Measurements from ENCODE around the gene LETM1. TPM values are rescaled to one million over a fixed set of nuclear protein-coding genes. Genes with fewer than 3 reads are reported as not detected.
A peak's percentile ranks its signal among the peaks of the same experiment; 100 is the strongest.

The LETM1 gene
- polyA plus RNA-seq (2013, experiment 1 of 2), result 19.3 TPM
- polyA plus RNA-seq (2013, experiment 2 of 2), result 18.9 TPM

DNA sequence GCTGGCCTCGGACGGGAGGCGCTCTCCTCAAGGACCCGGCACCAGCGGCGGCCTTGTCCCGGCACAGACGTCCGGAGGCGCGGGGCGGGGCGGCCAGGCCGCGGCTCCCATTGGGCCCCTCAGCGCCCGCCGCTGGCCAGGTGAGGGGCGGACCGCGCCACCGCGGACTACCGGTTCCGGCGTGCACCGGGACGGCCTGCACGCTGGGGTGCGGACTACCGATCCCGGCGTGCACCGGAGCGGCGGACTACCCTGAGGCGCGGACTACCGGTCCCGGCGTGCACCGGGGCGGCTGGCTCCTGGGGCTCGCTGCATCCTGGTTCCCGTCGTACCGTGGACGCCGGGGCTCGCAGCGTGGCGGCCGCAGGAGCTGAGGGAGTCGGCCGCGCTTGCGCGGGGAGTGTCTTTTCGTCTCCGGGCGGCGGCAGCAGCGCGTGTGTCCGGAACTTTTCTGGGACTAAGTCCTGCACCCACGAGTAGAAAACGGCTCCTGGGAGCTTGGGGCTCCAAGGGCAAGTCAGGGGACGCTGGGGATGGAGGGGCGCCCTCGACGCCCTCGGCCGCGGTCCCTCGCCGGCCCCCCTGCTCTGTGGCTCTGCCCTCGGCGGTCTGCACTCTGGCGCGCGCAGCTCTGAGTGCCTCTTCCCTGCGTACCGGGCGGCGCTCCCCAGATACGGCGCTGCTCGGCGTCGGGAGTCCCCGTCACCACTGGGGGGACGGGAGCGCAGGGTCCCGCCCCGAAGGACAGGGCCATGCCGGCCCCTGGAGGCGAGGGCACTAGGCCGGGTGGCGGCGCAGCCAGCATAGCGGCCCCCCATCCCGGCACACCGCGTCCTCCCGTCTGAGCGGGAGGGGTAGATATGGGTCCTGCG lies at the start of gene LETM1:
Gene LETM1 (minus strand): TSS at position 86 of the 872 bp plus-strand sequence. CDS start 206 bp downstream, outside the sequence.
- peak within 1 kb of the TSS; percentile 49 for H3K27ac ChIP-seq (ENCODE audit: low read depth, low read length, severe bottlenecking)
- no peaks in the 10 kb centered on the region for H3K9me3 ChIP-seq (ENCODE audit: control insufficient read depth, low read length)
- 0% methylated on average over 79 to 92 of the region's 107 CpGs for WGBS, 2 experiments (ENCODE audit: insufficient coverage in 2 of 2)
- peak within 1 kb of the TSS; percentile 75 for H3K4me3 ChIP-seq (ENCODE audit: extremely low read depth, insufficient read depth, low read length, poor library complexity, severe bottlenecking)
- H3K4me1 ChIP-seq (ENCODE audit: control insufficient read depth, insufficient read depth, low read length, poor library complexity, severe bottlenecking), result no peaks in the 10 kb centered on the region
- H3K36me3 ChIP-seq (ENCODE audit: control insufficient read depth, insufficient read depth, low read length), result peaks cover 17% of the 10 kb centered on the region

DNA sequence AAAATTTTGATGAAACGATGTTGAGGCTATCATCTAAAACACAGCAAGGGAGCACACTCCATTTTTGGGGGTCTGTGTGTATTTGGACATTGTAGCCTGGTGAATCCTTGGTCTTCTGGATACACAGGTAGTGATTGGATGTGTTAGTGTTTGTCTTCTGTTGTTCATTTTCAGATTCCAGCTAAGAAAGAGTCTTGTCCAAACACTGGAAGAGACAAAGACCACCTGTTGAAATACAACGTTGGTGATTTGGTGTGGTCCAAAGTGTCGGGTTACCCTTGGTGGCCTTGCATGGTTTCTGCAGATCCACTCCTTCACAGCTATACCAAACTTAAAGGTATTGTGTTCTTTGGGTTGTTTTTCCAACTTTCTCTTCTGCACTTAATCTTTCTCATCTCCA lies 48.1 kb upstream of the LETM1 start:
- 88 to 100% methylated on average over 1 to 2 of the region's 3 CpGs for WGBS, 2 experiments (ENCODE audit: insufficient coverage in 2 of 2)
- no peaks in the 10 kb centered on the region for H3K9me3 ChIP-seq (ENCODE audit: control insufficient read depth, low read length)
- no peak overlapping the region for H3K4me3 ChIP-seq (ENCODE audit: extremely low read depth, insufficient read depth, low read length, poor library complexity, severe bottlenecking)
- H3K36me3 ChIP-seq (ENCODE audit: control insufficient read depth, insufficient read depth, low read length), result peaks cover 80% of the 10 kb centered on the region
- H3K27ac ChIP-seq (ENCODE audit: low read depth, low read length, severe bottlenecking), result no peak overlapping the region
- H3K4me1 ChIP-seq (ENCODE audit: control insufficient read depth, insufficient read depth, low read length, poor library complexity, severe bottlenecking), result no peaks in the 10 kb centered on the region

DNA sequence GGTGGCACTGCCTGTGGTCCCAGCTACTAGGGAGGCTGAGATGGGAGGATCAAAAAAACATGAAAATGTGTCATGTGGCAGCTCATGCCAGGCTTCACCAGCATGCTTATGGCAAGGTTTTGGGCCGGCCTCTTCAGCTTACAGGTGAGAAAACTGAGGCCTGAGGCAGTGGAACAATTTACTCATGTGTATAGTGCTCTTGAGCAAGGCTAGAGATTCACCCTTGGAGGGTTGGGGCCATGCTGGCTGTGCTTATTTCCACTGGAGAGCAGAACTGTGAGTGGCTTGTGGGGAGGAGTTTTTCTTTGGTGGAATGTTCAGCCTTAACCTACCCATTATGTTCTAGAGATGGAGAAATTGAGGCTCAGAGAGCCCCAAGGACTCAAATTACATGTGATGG lies 47.1 kb upstream of the LETM1 start:
- no peaks in the 10 kb centered on the region for H3K4me1 ChIP-seq (ENCODE audit: control insufficient read depth, insufficient read depth, low read length, poor library complexity, severe bottlenecking)
- peaks cover 72% of the 10 kb centered on the region for H3K36me3 ChIP-seq (ENCODE audit: control insufficient read depth, insufficient read depth, low read length)
- WGBS, 2 experiments (ENCODE audit: insufficient coverage in 2 of 2), result 100% methylated on average over 1 of the region's 1 CpG

DNA sequence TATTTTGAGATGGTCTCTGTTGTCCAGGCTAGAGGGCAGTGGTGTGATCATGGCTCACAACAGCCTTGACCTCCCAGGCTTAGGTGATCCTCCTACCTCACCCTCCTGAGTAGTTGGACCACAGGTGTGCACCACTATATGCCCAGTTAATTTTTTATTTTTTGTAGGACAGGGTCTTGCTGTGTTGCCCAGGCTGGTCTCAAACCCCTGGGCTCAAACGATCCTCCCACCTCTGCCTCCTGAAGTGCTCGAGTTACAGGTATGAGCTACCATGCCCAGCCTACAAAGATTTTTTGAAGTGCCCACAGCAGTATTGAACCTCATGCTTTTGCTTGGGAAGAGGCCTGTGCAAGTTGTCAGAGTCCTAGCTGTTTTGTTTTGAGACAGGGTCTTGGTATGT lies 46.3 kb upstream of the LETM1 start:
- Histone ChIP-seq H3K4me3 (ENCODE audit: extremely low read depth, insufficient read depth, low read length, poor library complexity, severe bottlenecking) (no peak overlapping the region), H3K9me3 (ENCODE audit: control insufficient read depth, low read length) (no peaks in the 10 kb centered on the region), H3K4me1 (ENCODE audit: control insufficient read depth, insufficient read depth, low read length, poor library complexity, severe bottlenecking) (no peaks in the 10 kb centered on the region), H3K36me3 (ENCODE audit: control insufficient read depth, insufficient read depth, low read length) (peaks cover 64% of the 10 kb centered on the region), H3K27ac (ENCODE audit: low read depth, low read length, severe bottlenecking) (no peak overlapping the region)
- 100% methylated on average over 1 to 2 of the region's 2 CpGs for WGBS, 2 experiments (ENCODE audit: insufficient coverage in 2 of 2)

More for the DNA sequence above, 47.1 kb upstream of the LETM1 start:
- Histone ChIP-seq H3K4me3 (ENCODE audit: extremely low read depth, insufficient read depth, low read length, poor library complexity, severe bottlenecking) (no peak overlapping the region), H3K27ac (ENCODE audit: low read depth, low read length, severe bottlenecking) (no peak overlapping the region), H3K9me3 (ENCODE audit: control insufficient read depth, low read length) (no peaks in the 10 kb centered on the region)

DNA sequence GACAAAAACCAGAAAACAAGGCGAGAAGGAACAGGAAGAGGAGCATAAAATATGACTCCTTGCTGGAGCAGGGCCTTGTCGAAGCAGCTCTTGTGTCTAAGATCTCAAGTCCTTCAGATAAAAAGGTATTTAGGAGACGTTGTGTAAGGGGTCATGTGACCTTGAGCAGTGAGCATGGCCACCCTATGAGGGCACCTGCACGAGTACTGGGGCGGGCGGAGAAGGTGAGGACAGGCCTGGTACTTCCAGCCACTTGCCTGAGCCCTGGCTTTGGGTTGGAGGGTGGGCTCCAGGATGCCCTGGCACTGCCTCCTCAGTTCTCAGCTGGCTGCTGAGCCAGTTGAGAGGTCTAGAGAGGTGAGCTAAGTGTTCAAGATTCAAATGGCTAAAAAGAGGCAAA lies 45.2 kb upstream of the LETM1 start:
- Histone ChIP-seq H3K4me1 (ENCODE audit: control insufficient read depth, insufficient read depth, low read length, poor library complexity, severe bottlenecking) (no peaks in the 10 kb centered on the region), H3K4me3 (ENCODE audit: extremely low read depth, insufficient read depth, low read length, poor library complexity, severe bottlenecking) (no peak overlapping the region), H3K9me3 (ENCODE audit: control insufficient read depth, low read length) (no peaks in the 10 kb centered on the region), H3K36me3 (ENCODE audit: control insufficient read depth, insufficient read depth, low read length) (peaks cover 57% of the 10 kb centered on the region), H3K27ac (ENCODE audit: low read depth, low read length, severe bottlenecking) (no peak overlapping the region)
- 87 to 97% methylated on average over 6 of the region's 6 CpGs for WGBS, 2 experiments (ENCODE audit: insufficient coverage in 2 of 2)

DNA sequence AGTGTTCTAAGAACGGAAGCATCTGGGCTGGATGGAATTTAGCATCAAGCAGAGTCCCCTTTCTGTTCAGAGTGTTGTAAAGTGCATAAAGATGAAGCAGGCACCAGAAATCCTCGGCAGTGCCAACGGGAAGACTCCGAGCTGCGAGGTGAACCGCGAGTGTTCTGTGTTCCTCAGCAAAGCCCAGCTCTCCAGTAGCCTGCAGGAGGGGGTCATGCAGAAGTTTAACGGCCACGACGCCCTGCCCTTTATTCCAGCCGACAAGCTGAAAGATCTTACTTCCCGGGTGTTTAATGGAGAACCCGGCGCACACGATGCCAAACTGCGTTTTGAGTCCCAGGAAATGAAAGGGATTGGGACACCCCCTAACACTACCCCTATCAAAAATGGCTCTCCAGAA lies 44.7 kb upstream of the LETM1 start:
- Histone ChIP-seq H3K4me1 (ENCODE audit: control insufficient read depth, insufficient read depth, low read length, poor library complexity, severe bottlenecking) (no peaks in the 10 kb centered on the region), H3K27ac (ENCODE audit: low read depth, low read length, severe bottlenecking) (no peak overlapping the region), H3K4me3 (ENCODE audit: extremely low read depth, insufficient read depth, low read length, poor library complexity, severe bottlenecking) (no peak overlapping the region), H3K9me3 (ENCODE audit: control insufficient read depth, low read length) (no peaks in the 10 kb centered on the region), H3K36me3 (ENCODE audit: control insufficient read depth, insufficient read depth, low read length) (peaks cover 60% of the 10 kb centered on the region)
- WGBS, 2 experiments (ENCODE audit: insufficient coverage in 2 of 2), result 95 to 98% methylated on average over 11 to 13 of the region's 16 CpGs

DNA sequence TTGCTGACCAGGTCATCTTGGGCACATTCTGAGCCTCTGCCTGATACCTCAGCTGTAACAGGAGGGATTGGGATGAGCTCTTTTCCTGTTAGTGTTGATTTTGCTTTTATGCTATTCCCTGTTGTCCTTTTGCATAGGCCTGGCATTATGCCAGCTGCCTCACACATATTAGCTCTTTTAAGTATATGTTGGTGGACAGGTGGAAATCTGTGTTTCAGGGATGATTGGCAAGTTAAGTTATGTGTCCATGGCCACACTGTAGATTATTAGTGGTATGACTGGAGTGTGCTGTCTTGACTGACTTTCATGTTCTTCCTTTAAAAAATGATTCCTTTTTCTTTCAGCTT lies 44.1 kb upstream of the LETM1 start:
- Histone ChIP-seq H3K4me3 (ENCODE audit: extremely low read depth, insufficient read depth, low read length, poor library complexity, severe bottlenecking) (no peak overlapping the region), H3K9me3 (ENCODE audit: control insufficient read depth, low read length) (no peaks in the 10 kb centered on the region), H3K27ac (ENCODE audit: low read depth, low read length, severe bottlenecking) (no peak overlapping the region), H3K4me1 (ENCODE audit: control insufficient read depth, insufficient read depth, low read length, poor library complexity, severe bottlenecking) (no peaks in the 10 kb centered on the region), H3K36me3 (ENCODE audit: control insufficient read depth, insufficient read depth, low read length) (peaks cover 58% of the 10 kb centered on the region)

DNA sequence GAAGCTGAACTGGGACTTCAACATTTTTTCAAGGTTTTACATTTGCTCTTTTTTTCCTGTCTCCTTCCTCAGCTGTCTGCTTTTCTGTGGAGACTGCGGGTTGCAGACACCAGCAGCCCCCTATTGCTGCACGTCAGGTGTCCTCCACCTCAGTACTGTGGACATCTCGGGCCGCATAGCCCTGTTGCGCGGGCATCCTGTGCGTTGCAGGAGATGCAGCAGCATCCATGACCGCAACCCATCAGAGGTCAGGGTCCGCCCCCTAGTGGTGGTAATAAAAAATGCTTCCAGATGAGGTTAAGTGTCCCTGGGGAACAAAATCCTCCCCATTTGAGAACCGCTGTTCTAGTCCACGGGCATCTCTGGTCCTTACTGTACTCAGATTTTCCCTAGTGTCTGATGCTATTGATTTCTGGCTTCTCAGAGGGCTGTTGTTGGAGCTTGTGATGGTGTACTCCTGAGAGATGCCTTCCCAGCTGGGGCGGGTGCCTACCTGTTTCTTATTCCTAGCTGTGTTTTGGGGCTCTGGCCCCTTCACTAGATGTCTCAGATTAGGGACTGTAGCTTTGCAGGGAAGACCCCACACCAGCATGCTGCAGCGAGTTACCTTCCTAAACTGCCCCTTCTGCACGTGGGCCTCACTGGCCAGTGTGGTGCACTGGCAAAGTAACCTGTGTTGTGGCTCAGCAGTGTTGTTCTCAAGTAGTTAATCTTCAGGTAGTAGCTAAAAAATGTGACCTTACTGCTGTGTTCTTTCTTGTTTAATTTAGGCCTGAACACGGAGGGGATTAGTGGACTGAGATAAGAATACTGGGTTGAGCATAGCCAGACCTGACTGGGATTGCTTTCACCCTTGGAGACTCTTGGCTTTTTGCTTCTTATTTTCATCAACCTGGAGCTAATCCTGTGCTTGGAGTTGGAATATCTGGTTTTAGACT lies 43.5 kb upstream of the LETM1 start:
- Histone ChIP-seq H3K27ac (ENCODE audit: low read depth, low read length, severe bottlenecking) (no peak overlapping the region), H3K36me3 (ENCODE audit: control insufficient read depth, insufficient read depth, low read length) (peaks cover 58% of the 10 kb centered on the region), H3K4me1 (ENCODE audit: control insufficient read depth, insufficient read depth, low read length, poor library complexity, severe bottlenecking) (no peaks in the 10 kb centered on the region), H3K4me3 (ENCODE audit: extremely low read depth, insufficient read depth, low read length, poor library complexity, severe bottlenecking) (no peak overlapping the region), H3K9me3 (ENCODE audit: control insufficient read depth, low read length) (no peaks in the 10 kb centered on the region)
- WGBS, 2 experiments (ENCODE audit: insufficient coverage in 2 of 2), result 42% methylated on average over 13 to 15 of the region's 15 CpGs

DNA sequence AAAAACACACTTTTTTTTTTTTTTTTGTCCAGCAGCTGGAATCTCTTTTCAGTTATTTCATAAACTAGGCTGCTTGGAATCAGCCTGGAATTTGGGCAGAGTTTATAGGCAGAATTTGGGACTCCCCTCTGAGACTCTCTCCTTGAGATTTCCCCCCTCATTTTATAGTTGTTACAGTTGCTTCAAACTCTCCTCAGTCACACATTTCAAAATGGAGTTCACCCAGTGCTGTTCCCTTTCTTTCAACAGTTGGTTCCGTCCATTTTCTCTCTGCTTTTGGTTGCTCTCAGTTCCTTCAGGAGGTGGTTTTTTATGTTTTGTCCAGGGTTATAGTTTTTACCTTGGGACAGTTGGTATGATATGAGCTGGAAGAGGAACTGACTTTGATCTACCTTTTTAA lies 42.7 kb upstream of the LETM1 start:
- 100% methylated on average over 1 of the region's 1 CpG; no CpG with 5 or more reads in 1 of the 2 experiments for WGBS, 2 experiments (ENCODE audit: insufficient coverage in 2 of 2)
- no peaks in the 10 kb centered on the region for H3K9me3 ChIP-seq (ENCODE audit: control insufficient read depth, low read length)
- H3K27ac ChIP-seq (ENCODE audit: low read depth, low read length, severe bottlenecking), result peak overlapping the region; percentile 60
- H3K4me3 ChIP-seq (ENCODE audit: extremely low read depth, insufficient read depth, low read length, poor library complexity, severe bottlenecking), result no peak overlapping the region
- H3K36me3 ChIP-seq (ENCODE audit: control insufficient read depth, insufficient read depth, low read length), result peaks cover 56% of the 10 kb centered on the region
- H3K4me1 ChIP-seq (ENCODE audit: control insufficient read depth, insufficient read depth, low read length, poor library complexity, severe bottlenecking), result no peaks in the 10 kb centered on the region

DNA sequence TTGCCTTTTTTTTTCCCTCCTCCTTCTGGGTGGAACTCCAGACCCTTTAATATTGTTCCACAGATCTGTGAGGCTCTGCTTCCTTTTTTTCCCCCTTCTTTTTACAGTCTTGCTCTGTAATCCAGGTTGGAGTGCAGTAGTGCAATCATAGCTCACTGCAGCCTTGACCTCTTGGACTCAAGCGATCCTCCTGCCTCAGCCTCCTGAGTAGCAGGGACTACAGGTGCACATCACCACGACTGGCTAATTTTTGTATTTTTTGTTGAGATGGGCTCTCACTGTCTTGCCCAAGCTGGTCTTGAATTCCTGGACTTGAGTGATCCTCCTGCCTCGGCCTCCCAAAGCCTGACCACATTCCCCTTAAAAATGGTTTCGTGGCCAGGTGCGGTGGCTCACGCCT lies 42.1 kb upstream of the LETM1 start:
- Histone ChIP-seq H3K4me1 (ENCODE audit: control insufficient read depth, insufficient read depth, low read length, poor library complexity, severe bottlenecking) (no peaks in the 10 kb centered on the region), H3K36me3 (ENCODE audit: control insufficient read depth, insufficient read depth, low read length) (peaks cover 57% of the 10 kb centered on the region), H3K9me3 (ENCODE audit: control insufficient read depth, low read length) (no peaks in the 10 kb centered on the region), H3K4me3 (ENCODE audit: extremely low read depth, insufficient read depth, low read length, poor library complexity, severe bottlenecking) (no peak overlapping the region), H3K27ac (ENCODE audit: low read depth, low read length, severe bottlenecking) (no peak overlapping the region)
- WGBS, 2 experiments (ENCODE audit: insufficient coverage in 2 of 2), result 89 to 98% methylated on average over 4 to 5 of the region's 6 CpGs

All from mesodermal cell (in vitro differentiated cells).